ENCODE data around the gene C1orf35.

DNA sequence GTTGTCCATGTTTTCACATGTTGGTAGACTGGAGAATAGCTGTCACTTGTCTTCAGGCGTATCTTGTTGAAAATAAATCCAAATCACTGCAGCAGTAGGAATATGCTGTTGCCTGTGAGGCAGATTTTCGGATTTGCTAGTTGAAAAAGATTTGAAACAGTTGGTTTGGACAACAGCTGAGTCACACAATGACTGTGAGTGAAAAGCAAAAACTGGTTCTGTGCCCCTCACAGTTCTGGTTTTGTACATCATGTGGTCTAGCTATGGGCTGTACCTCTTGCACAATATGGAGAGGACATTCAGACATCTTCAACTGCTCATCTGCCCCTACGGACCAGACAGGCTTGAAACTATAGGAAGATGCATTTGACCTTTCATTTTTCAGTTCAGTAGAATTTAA, 18.8 kb downstream of the C1orf35 start:
- TF ChIP-seq, protein P1, sequence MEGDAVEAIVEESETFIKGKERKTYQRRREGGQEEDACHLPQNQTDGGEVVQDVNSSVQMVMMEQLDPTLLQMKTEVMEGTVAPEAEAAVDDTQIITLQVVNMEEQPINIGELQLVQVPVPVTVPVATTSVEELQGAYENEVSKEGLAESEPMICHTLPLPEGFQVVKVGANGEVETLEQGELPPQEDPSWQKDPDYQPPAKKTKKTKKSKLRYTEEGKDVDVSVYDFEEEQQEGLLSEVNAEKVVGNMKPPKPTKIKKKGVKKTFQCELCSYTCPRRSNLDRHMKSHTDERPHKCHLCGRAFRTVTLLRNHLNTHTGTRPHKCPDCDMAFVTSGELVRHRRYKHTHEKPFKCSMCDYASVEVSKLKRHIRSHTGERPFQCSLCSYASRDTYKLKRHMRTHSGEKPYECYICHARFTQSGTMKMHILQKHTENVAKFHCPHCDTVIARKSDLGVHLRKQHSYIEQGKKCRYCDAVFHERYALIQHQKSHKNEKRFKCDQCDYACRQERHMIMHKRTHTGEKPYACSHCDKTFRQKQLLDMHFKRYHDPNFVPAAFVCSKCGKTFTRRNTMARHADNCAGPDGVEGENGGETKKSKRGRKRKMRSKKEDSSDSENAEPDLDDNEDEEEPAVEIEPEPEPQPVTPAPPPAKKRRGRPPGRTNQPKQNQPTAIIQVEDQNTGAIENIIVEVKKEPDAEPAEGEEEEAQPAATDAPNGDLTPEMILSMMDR (conservative IDR thresholded peaks at IDR 0.05; ENCODE audit: low read depth, low read length): no peak
- TF ChIP-seq EZH2phosphoT487 (IDR thresholded peaks at IDR 0.05; ENCODE audit: borderline replicate concordance, low read length) (no peak), EZH2 (IDR thresholded peaks at IDR 0.05; ENCODE audit: low read length, unreplicated experiment) (no peak)

Measured in PC-3 (cell line).